ENCODE measurements around the gene OPA1.

The OPA1 gene

DNA sequence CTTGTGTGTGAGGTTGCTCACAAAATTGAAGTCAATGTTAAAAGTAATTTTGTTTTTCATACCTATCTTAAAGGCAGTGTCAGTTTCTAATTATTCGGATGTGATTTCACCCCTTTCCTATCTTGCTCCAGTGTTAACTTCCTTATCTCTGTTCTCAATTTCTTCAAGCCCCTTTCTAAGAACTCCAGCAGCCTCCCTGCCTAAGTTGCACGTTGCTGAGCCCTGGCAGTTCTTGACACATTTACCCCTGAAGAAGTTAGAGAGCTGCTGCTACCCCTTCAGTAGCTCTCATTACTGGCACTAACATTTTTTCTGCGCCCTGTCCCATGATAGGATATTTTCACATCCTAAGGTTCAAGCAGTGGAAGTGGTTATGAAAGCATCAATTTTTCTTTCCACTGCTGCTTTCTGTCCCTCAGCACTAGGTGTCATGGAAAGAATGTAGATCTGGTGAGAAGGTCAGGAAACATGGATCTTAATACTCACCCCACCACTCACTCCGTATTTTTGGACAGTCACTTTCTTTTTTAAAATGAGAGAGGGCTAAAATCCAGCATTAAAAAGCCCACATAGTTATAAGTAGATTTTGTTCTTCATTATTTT lies 62.9 kb downstream of the OPA1 start:
- Histone ChIP-seq H4K20me1 (ENCODE audit: insufficient read depth, low read length) (no peaks in the 10 kb centered on the region), H2AFZ (ENCODE audit: low read length) (no peak overlapping the region), H3K4me2 (ENCODE audit: low read depth, low read length) (no peak overlapping the region), H3K9me3 (replicated peaks; ENCODE audit: insufficient read depth, low read length) (no peaks in the 10 kb centered on the region), H3K27me3 (replicated peaks; ENCODE audit: insufficient read depth, low read length) (no peaks in the 10 kb centered on the region), H3K9ac (ENCODE audit: low read length) (no peak overlapping the region), H3K79me2 (ENCODE audit: low read length) (no peaks in the 10 kb centered on the region), H3F3A (ENCODE audit: insufficient read depth, low read length) (no peaks in the 10 kb centered on the region), H3K36me3 (replicated peaks; ENCODE audit: insufficient read depth, low read length) (peaks cover 10% of the 10 kb centered on the region; the same call in 1 of the 2 replicates), H3K27ac (ENCODE audit: low read length) (no peak overlapping the region), H3K4me3 (ENCODE audit: low read length) (no peak overlapping the region), H3K4me1 (ENCODE audit: low read length) (no peaks in the 10 kb centered on the region), H3K9me2 (replicated peaks; ENCODE audit: insufficient read depth, low read length) (no peaks in the 10 kb centered on the region)
- DNase-seq = no peak
- TF ChIP-seq CTCF (IDR thresholded peaks at IDR 0.05; ENCODE audit: low read length) (no peak), EZH2phosphoT487 (IDR thresholded peaks at IDR 0.05; ENCODE audit: low read length) (no peak), EZH2 (optimal IDR thresholded peaks at IDR 0.05; ENCODE audit: low read depth, low read length) (no peak)

DNA sequence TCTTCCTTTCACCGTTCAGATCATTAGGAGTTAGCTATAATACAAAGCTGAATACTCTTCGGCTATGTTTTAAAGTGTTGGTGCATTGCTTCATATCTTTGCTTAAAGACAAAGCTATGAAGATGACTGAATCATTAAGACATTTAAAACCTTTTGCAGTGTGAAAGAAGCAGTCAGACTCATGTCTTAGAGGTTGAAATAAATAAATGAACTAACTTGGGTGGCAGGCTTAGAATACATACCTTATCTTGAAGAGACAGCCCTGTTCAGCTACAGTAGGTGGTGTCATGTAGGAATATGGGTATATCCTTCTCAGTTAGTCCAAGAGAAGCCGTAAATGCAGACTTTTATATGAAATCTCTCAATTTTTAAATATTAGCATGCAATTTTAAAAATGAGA lies 63.4 kb downstream of the OPA1 start:
- H3K79me2 ChIP-seq (ENCODE audit: low read length) = no peaks in the 10 kb centered on the region
- DNase-seq = no peak
- no peak overlapping the region for H3K4me3 ChIP-seq (ENCODE audit: low read length)
- H3K9ac ChIP-seq (ENCODE audit: low read length) = no peak overlapping the region
- no peaks in the 10 kb centered on the region for H3K4me1 ChIP-seq (ENCODE audit: low read length)
- H3K4me2 ChIP-seq (ENCODE audit: low read depth, low read length) = no peak overlapping the region
- no peaks in the 10 kb centered on the region for H4K20me1 ChIP-seq (ENCODE audit: insufficient read depth, low read length)
- no peak overlapping the region for H2AFZ ChIP-seq (ENCODE audit: low read length)
- no peak overlapping the region for H3K27ac ChIP-seq (ENCODE audit: low read length)
- H3F3A ChIP-seq (ENCODE audit: insufficient read depth, low read length) = no peaks in the 10 kb centered on the region
- TF ChIP-seq EZH2 (optimal IDR thresholded peaks at IDR 0.05; ENCODE audit: low read depth, low read length) = no peak
- no peak for TF ChIP-seq EZH2phosphoT487 (IDR thresholded peaks at IDR 0.05; ENCODE audit: low read length)
- no peak for TF ChIP-seq CTCF (IDR thresholded peaks at IDR 0.05; ENCODE audit: low read length)
- H3K9me2 ChIP-seq (replicated peaks; ENCODE audit: insufficient read depth, low read length) = no peaks in the 10 kb centered on the region
- peaks cover 10% of the 10 kb centered on the region; the same call in 1 of the 2 replicates for H3K36me3 ChIP-seq (replicated peaks; ENCODE audit: insufficient read depth, low read length)
- H3K27me3 ChIP-seq (replicated peaks; ENCODE audit: insufficient read depth, low read length) = no peaks in the 10 kb centered on the region
- H3K9me3 ChIP-seq (replicated peaks; ENCODE audit: insufficient read depth, low read length) = no peaks in the 10 kb centered on the region

DNA sequence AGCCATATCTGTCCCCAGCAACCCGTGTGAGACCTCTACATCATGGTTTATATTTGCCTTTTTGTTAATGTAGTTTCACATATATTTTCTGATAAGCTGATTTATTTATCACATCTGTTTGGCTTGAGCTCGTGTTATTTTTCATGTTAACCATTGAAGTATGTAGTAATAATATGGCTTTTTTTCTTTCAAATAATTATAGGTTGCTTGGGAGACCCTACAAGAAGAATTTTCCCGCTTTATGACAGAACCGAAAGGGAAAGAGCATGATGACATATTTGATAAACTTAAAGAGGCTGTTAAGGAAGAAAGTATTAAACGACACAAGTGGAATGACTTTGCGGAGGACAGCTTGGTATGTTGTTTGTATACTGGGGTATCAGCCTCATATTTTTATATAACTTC lies 63.9 kb downstream of the OPA1 start:
- H3K4me3 ChIP-seq (ENCODE audit: low read length) = no peak overlapping the region
- no peak overlapping the region for H2AFZ ChIP-seq (ENCODE audit: low read length)
- H3K36me3 ChIP-seq (replicated peaks; ENCODE audit: insufficient read depth, low read length) = peaks cover 10% of the 10 kb centered on the region; the same call in 1 of the 2 replicates
- no peaks in the 10 kb centered on the region for H4K20me1 ChIP-seq (ENCODE audit: insufficient read depth, low read length)
- H3K4me1 ChIP-seq (ENCODE audit: low read length) = no peaks in the 10 kb centered on the region
- no peak overlapping the region for H3K27ac ChIP-seq (ENCODE audit: low read length)
- no peaks in the 10 kb centered on the region for H3K9me2 ChIP-seq (replicated peaks; ENCODE audit: insufficient read depth, low read length)
- H3K4me2 ChIP-seq (ENCODE audit: low read depth, low read length) = no peak overlapping the region
- H3K27me3 ChIP-seq (replicated peaks; ENCODE audit: insufficient read depth, low read length) = no peaks in the 10 kb centered on the region
- no peaks in the 10 kb centered on the region for H3F3A ChIP-seq (ENCODE audit: insufficient read depth, low read length)
- H3K9ac ChIP-seq (ENCODE audit: low read length) = no peak overlapping the region
- H3K9me3 ChIP-seq (replicated peaks; ENCODE audit: insufficient read depth, low read length) = no peaks in the 10 kb centered on the region
- H3K79me2 ChIP-seq (ENCODE audit: low read length) = no peaks in the 10 kb centered on the region
- no peak for TF ChIP-seq EZH2 (optimal IDR thresholded peaks at IDR 0.05; ENCODE audit: low read depth, low read length)
- TF ChIP-seq EZH2phosphoT487 (IDR thresholded peaks at IDR 0.05; ENCODE audit: low read length) = no peak
- TF ChIP-seq CTCF (IDR thresholded peaks at IDR 0.05; ENCODE audit: low read length) = no peak
- DNase-seq = no peak
